ENCODE measurements around the gene C17orf58. TPM values are rescaled to one million over a fixed set of nuclear protein-coding genes. Genes with fewer than 3 reads are reported as not detected.
"Not testable (repeated sequence)": the region's sequence is repeated elsewhere in the genome, so short reads cannot be mapped to it uniquely, and the experiment has no call there.

The C17orf58 gene
- total and polyA plus RNA-seq, 2 of the 8 experiments (the other 6 are each of a cell fraction or from before 2014, with no cell fraction given), result 22.6 to 24.1 TPM

DNA sequence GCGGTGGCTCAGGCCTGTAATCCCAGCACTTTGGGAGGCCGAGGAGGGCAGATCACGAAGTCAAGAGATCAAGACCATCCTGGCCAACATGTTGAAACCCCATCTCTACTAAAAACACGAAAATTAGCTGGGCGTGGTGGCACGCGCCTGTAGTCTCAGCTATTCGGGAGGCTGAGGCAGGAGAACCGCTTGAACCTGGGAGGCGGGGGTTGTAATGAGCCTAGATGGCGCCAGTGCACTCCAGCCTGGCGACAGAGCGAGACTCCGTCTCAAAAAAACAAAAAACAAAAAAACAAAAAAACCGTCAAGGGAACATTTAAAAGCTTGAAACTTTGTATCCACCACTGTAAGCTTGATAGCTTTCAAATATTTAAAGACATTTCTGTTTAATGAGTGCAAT, 26.3 kb upstream of the C17orf58 start:
- H2BK15ac ChIP-seq (ENCODE audit: low read length); H2BK12ac ChIP-seq (ENCODE audit: low read depth, low read length); H2AK5ac ChIP-seq (ENCODE audit: low read depth, low read length); H3K23me2 ChIP-seq (ENCODE audit: low read depth, low read length); H4K8ac ChIP-seq (ENCODE audit: extremely low read depth, insufficient read depth, low read length); FAIRE-seq; H3K4me1 ChIP-seq (replicated peaks in 1 of 4; ENCODE audit: control insufficient read depth in 3 of 4, insufficient read depth in 4 of 4, low read length in 3 of 4); H3K9me3 ChIP-seq (ENCODE audit: insufficient read depth in 2 of 2, low read depth in 1 of 2, low read length in 1 of 2); H3K14ac ChIP-seq (ENCODE audit: insufficient read length); H3K27me3 ChIP-seq (replicated peaks in 1 of 4; ENCODE audit: control insufficient read depth in 3 of 4, extremely low read depth in 1 of 4, insufficient read depth in 3 of 4, low read length in 3 of 4); DNase-seq (ENCODE audit: low read depth in 1 of 2, low spot score in 2 of 2); H3K36me3 ChIP-seq (ENCODE audit: control insufficient read depth in 2 of 4, insufficient read depth in 4 of 4, low read length in 3 of 4); H3K9ac ChIP-seq (replicated peaks in 1 of 4; ENCODE audit: extremely low read depth in 1 of 4, low read depth in 3 of 4, low read length in 3 of 4); H2BK120ac ChIP-seq (replicated peaks; ENCODE audit: low read depth, low read length); H4K20me1 ChIP-seq (replicated peaks in 1 of 2; ENCODE audit: control insufficient read depth in 1 of 2, insufficient read depth in 2 of 2, low read length in 2 of 2); H3K79me2 ChIP-seq (ENCODE audit: control insufficient read depth in 1 of 2, insufficient read depth in 2 of 2, low read length in 2 of 2); H2AFZ ChIP-seq (ENCODE audit: low read length); H3K18ac ChIP-seq (ENCODE audit: extremely low read depth, low read length); H3K56ac ChIP-seq (replicated peaks; ENCODE audit: insufficient read length, low read depth, low read length); H3K23ac ChIP-seq (ENCODE audit: insufficient read length); H3K4ac ChIP-seq (replicated peaks; ENCODE audit: insufficient read length, low read depth, low read length); H2BK20ac ChIP-seq (ENCODE audit: low read length); H3K4me2 ChIP-seq (ENCODE audit: insufficient read depth in 1 of 2, low read depth in 2 of 2, low read length in 2 of 2); H3K79me1 ChIP-seq (ENCODE audit: low read depth, low read length); H3K4me3 ChIP-seq (ENCODE audit: extremely low read depth in 1 of 4, insufficient read depth in 2 of 4, low read depth in 3 of 4, low read length in 4 of 4); H2BK5ac ChIP-seq (ENCODE audit: low read depth, low read length); H3K27ac ChIP-seq (ENCODE audit: low read depth, low read length); H4K91ac ChIP-seq (replicated peaks; ENCODE audit: insufficient read length, low read length); H4K5ac ChIP-seq (ENCODE audit: insufficient read length, low read depth, low read length): not testable (repeated sequence)
- 0 out of 2 replicates have a peak, but pooled peaks have one; percentile 22 for TF ChIP-seq KDM1A (IDR thresholded peaks at IDR 0.05; ENCODE audit: borderline replicate concordance, low read length)
- TF ChIP-seq RAD21 (IDR thresholded peaks at IDR 0.05 in 1 of 2, conservative IDR thresholded peaks at IDR 0.05 in 1 of 2; ENCODE audit: low read depth in 2 of 2, low read length in 2 of 2), result peak; percentile 16 to 35; a peak in 2 of 4 replicates
- TF ChIP-seq, protein P1, sequence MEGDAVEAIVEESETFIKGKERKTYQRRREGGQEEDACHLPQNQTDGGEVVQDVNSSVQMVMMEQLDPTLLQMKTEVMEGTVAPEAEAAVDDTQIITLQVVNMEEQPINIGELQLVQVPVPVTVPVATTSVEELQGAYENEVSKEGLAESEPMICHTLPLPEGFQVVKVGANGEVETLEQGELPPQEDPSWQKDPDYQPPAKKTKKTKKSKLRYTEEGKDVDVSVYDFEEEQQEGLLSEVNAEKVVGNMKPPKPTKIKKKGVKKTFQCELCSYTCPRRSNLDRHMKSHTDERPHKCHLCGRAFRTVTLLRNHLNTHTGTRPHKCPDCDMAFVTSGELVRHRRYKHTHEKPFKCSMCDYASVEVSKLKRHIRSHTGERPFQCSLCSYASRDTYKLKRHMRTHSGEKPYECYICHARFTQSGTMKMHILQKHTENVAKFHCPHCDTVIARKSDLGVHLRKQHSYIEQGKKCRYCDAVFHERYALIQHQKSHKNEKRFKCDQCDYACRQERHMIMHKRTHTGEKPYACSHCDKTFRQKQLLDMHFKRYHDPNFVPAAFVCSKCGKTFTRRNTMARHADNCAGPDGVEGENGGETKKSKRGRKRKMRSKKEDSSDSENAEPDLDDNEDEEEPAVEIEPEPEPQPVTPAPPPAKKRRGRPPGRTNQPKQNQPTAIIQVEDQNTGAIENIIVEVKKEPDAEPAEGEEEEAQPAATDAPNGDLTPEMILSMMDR (IDR thresholded peaks at IDR 0.05; ENCODE audit: control extremely low read depth in 1 of 3, insufficient read depth in 1 of 3, low read depth in 1 of 3, low read length in 3 of 3), result peak in 2 of 3 experiments; percentile 21 to 23; a peak in 2 of 4 replicates
- 87% methylated on average over 15 of the region's 15 CpGs; no CpG with 5 or more reads in 1 of the 2 experiments for WGBS, 2 experiments (ENCODE audit: extremely low coverage in 1 of 2, insufficient coverage in 1 of 2, insufficient read length in 1 of 2, insufficient replicate concordance in 2 of 2, low coverage in 1 of 2, low lambda C conversion rate in 2 of 2, missing lambda C conversion rate in 1 of 2)
- CTCF ChIA-PET (ENCODE audit: partially characterized antibody), result interaction anchor here (0.6 to 1.8 kb wide), 15 partner anchors 8 to 377 kb away, joined by 3 to 13 read pairs (median 4); partner anchors contain the start of gene KPNA2
- POLR2A ChIA-PET (ENCODE audit: partially characterized antibody), result interaction anchor here (0.9 to 4.0 kb wide), 3 partner anchors 12 to 55 kb away, joined by 3 to 41 read pairs (median 9); partner anchors contain the start of gene KPNA2

Measured in H1 (cell line).